Mammary epithelial cell (primary cell): ENCODE measurements around the gene CHSY1.

ENCODE experiments used
- CTCF ChIP-seq, 2 donors: IDR thresholded peaks in 1 of 2; conservative IDR thresholded peaks in 1 of 2; 2 replicates each; pipeline ENCODE4 v1.5.1; 2011 to 2012; ENCODE audit warnings: inconsistent platforms in 2 of 2, low read length in 2 of 2, mild to moderate bottlenecking in 2 of 2, control low read depth in 1 of 2, low read depth in 1 of 2; ENCODE audit not compliant: insufficient read depth in 1 of 2; ENCODE audit errors: extremely low read depth in 1 of 2
- EZH2 ChIP-seq: IDR thresholded peaks from 2 replicates; pipeline ENCODE4 v1.6.1; 2012; ENCODE audit warnings: low read length, inconsistent platforms, borderline replicate concordance

- TF ChIP-seq EZH2, result no peak
- no peak for TF ChIP-seq CTCF (conservative IDR thresholded peaks at IDR 0.05 in 1 of 2, IDR thresholded peaks at IDR 0.05 in 1 of 2; ENCODE audit: extremely low read depth in 1 of 2, insufficient read depth in 1 of 2, low read depth in 1 of 2, low read length in 2 of 2)
Measured at GRCh38 chr15:101266034-101266433, 14.2 kb upstream of the CHSY1 start.
